Fibroblast of skin of abdomen (primary cell): ENCODE data around the gene DAGLA.

Experiments used
- DNase-seq: peaks from one replicate; pipeline ENCODE4 v3.0.0-alpha.2; 2013

Gene DAGLA

GRCh38 chr11:61780581-61781162 lies 100.5 kb downstream of the DAGLA start:
- no peak for DNase-seq

GRCh38 chr11:61781585-61781984 lies 101.4 kb downstream of the DAGLA start:
- DNase-seq = no peak

- no peak for DNase-seq
These were observed 102.1 kb downstream of the DAGLA start for GRCh38 chr11:61782299-61782698.

- DNase-seq = no peak
These were observed 102.7 kb downstream of the DAGLA start for GRCh38 chr11:61782841-61783240.

GRCh38 chr11:61783717-61784505 lies 103.7 kb downstream of the DAGLA start:
- peak; percentile 54 for DNase-seq

GRCh38 chr11:61784506-61784805 lies 104.3 kb downstream of the DAGLA start:
- DNase-seq = no peak

- no peak for DNase-seq
These were observed 105.7 kb downstream of the DAGLA start for GRCh38 chr11:61785837-61786402.

GRCh38 chr11:61787928-61788491 lies 107.8 kb downstream of the DAGLA start:
- DNase-seq = peak; percentile 53

GRCh38 chr11:61791737-61792309 lies 111.6 kb downstream of the DAGLA start:
- peak; percentile 86 for DNase-seq

- peak; percentile 92 for DNase-seq
These were observed 112.3 kb downstream of the DAGLA start, which contains the start of the genes FEN1 and TMEM258 for GRCh38 chr11:61792310-61793082. TSS of gene FEN1 (plus strand) at chr11:61792911. CDS start at chr11:61795362, 2,451 bp downstream. TSS of gene TMEM258 (minus strand) at chr11:61792599. CDS start at chr11:61792558, 41 bp downstream.

- no peak for DNase-seq
These were observed 113.1 kb downstream of the DAGLA start for GRCh38 chr11:61793083-61793828.

GRCh38 chr11:61793829-61794204 lies 113.6 kb downstream of the DAGLA start:
- no peak for DNase-seq

- DNase-seq = no peak
These were observed 114.4 kb downstream of the DAGLA start for GRCh38 chr11:61794579-61794978.

- no peak for DNase-seq
These were observed 115.3 kb downstream of the DAGLA start for GRCh38 chr11:61795459-61795858.

GRCh38 chr11:61795876-61796526 lies 115.8 kb downstream of the DAGLA start:
- DNase-seq = no peak
